ENCODE data around the gene KCNAB2.

GRCh38 chr1:6075748-6076147 lies 30.1 kb downstream of the KCNAB2 start:
- TF ChIP-seq CTCF (IDR thresholded peaks at IDR 0.05; ENCODE audit: poor library complexity) (no peak), EZH2phosphoT487 (IDR thresholded peaks at IDR 0.05; ENCODE audit: low read depth, severe bottlenecking, unreplicated experiment) (no peak)

Measured in hepatocyte (in vitro differentiated cells).